Rectal smooth muscle tissue (tissue), 1 donor: ENCODE measurements around the gene GJB5.
"Not testable (repeated sequence)": the region's sequence is repeated elsewhere in the genome, so short reads cannot be mapped to it uniquely, and the experiment has no call there.

Source experiments
- H3K27ac ChIP-seq: one replicate; pipeline ENCODE4 v1.7.0; 2013; ENCODE audit warnings: low read depth, low read length, inconsistent platforms
- H3K27me3 ChIP-seq: one replicate; pipeline ENCODE4 v1.7.0; 2013; ENCODE audit warnings: low read length; ENCODE audit not compliant: control insufficient read depth, insufficient read depth
- H3K36me3 ChIP-seq: one replicate; pipeline ENCODE4 v1.7.0; 2013; ENCODE audit warnings: low read length; ENCODE audit not compliant: control insufficient read depth, insufficient read depth
- H3K4me1 ChIP-seq: one replicate; pipeline ENCODE4 v1.7.0; 2013; ENCODE audit warnings: low read length; ENCODE audit not compliant: control insufficient read depth, insufficient read depth
- H3K4me3 ChIP-seq: one replicate; pipeline ENCODE4 v1.7.0; 2013; ENCODE audit warnings: low read length
- H3K9ac ChIP-seq: one replicate; pipeline ENCODE4 v1.7.0; 2013; ENCODE audit warnings: low read length

GJB5 gene

DNA sequence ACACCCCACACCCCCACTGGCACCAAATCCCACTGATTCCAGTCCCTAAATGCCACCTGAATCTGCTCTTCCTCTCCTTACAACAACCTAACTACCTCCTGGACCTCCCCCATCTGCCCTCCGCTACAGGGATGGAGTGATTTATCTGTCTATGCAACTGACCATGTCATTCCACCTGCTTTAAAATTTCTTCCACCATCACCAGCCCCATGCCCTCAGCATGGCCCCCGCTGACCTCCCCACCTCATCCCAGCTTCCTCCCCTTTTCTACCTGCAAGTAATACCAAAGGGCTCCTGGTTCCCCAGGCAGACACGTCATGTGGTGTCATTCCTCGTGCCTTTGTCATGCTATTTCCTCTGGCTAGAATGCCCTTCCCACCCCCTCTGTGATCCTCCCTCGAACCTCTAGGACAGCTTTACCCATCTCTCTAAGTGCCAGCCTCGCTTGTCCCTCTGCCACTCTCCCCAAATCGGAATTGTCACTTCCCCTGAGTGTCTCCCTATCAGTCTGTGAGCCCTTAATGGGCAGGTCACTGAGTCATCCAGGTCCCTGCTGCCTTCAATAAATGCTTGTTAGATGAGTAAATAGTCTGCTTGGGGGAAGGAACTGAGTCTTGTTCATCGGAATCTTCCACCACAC is 8.4 kb downstream of the GJB5 start:
- Histone ChIP-seq H3K4me1 (no peaks in the 10 kb centered on the region), H3K36me3 (no peaks in the 10 kb centered on the region), H3K27me3 (peaks cover 3% of the 10 kb centered on the region), H3K27ac (no peak overlapping the region), H3K9ac (no peak overlapping the region), H3K4me3 (no peak overlapping the region)

DNA sequence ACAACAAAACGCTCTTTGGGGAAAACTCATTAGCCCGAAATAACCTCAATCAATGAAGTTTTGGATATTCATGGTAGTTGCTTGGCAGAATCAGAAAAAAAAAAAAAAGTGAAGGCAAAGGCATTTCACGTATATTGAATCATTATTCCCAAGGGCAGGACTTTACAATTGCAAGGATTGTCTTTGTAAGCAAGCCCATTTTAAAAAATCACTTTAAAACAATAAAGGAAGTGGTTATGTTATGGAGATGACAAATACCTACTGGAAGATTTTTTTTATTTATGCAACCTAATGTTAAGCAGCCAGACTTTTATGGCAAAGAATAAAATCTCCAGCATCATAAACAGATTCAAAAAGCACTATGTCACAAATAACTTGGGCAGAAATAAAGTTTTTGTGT is 14.0 kb downstream of the GJB5 start:
- H3K4me3 ChIP-seq, result no peak overlapping the region
- no peaks in the 10 kb centered on the region for H3K4me1 ChIP-seq
- no peak overlapping the region for H3K27ac ChIP-seq
- H3K9ac ChIP-seq, result no peak overlapping the region
- H3K27me3 ChIP-seq, result no peaks in the 10 kb centered on the region
- no peaks in the 10 kb centered on the region for H3K36me3 ChIP-seq

DNA sequence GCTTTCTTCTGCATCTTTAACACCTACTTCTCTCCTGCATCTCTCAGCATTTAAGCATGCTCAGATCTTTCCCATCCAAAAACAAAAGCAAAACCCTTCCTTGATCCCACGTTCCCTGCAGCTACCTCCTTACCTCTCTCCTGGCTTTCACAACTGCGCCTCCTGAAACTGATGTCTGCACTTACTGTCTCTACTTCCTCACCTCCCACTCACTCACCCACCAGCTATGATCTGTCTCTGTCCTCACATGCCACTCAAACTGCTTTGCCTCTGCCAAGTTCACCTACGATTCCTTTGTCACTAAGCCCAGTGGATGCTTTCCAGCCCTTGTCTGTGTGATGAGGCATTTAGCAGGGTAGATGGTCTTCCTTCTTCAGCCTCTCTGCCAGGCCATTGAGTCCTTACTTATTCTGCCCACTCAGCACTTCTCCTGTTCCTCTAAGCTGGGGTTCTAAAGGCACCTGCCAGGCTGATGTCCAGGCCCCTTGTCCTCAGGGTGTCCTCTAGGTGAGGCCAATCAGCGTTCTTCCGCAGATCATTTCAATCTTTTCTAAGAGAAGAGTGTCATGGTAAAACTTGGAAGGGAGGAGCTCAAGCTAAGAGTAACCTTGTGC is 16.2 kb downstream of the GJB5 start:
- Histone ChIP-seq H3K9ac (no peak overlapping the region), H3K27ac (no peak overlapping the region), H3K4me3 (no peak overlapping the region), H3K4me1 (no peaks in the 10 kb centered on the region), H3K27me3 (no peaks in the 10 kb centered on the region), H3K36me3 (no peaks in the 10 kb centered on the region)

DNA sequence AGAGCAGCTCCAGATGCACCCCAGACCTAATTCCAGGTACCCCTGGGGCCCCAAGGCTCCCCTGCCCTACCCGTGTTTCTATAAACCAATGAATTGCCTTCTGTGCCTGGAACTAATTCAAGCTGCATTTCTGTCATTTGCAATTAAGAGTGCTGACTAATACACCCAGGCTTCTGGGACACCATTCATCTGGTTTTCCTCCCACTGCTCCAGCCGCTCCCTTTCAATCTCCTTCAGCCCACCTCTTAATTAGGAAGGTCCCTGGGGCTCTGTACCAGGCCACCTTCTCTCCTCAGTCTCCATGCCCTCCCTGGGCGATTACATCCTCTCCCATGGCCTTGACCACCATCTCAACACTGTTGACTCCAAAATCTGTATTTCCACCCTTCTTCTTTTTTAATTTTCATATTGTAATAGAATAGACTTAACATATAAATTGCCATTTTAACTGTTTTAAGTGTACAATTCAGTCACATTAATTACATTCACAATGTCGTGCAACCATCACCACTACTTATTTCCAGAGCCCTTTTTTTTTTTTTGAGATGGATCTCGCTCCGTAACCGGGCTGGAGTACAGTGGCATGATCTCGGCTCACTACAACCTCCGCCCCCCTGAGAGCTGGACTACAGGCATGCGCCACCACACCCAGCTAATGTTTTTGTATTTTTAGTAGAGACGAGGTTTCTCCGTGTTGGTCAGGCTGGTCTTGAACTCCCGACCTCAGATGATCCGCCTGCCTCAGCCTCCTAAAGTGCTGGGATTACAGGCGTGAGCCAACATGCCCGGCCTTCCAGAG is 16.9 kb downstream of the GJB5 start:
- H3K27me3 ChIP-seq, result no peaks in the 10 kb centered on the region
- no peak overlapping the region for H3K27ac ChIP-seq

DNA sequence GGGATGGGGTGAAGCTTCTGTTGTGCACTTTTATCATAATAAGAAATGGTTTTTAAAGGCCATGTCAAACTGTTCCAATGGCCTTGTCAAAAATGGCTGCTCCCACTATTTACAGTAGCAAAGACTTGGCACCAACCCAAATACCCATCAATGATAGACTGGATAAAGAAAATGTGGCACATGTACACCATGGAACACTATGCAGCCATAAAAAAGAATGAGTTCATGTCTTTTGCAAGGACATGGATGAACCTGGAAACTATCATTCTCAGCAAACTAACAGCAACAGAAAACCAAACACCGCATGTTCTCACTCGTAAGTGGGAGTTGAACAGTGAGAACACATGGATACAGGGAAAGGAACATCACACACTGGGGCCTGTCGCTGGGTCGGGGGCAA is 18.3 kb downstream of the GJB5 start:
- not testable (repeated sequence) for H3K36me3 ChIP-seq, H3K9ac ChIP-seq, H3K27me3 ChIP-seq, H3K27ac ChIP-seq, H3K4me1 ChIP-seq, H3K4me3 ChIP-seq

More for the DNA sequence above, 16.9 kb downstream of the GJB5 start:
- H3K4me1 ChIP-seq, result no peaks in the 10 kb centered on the region
- no peaks in the 10 kb centered on the region for H3K36me3 ChIP-seq
- H3K4me3 ChIP-seq, result no peak overlapping the region
- no peak overlapping the region for H3K9ac ChIP-seq

DNA sequence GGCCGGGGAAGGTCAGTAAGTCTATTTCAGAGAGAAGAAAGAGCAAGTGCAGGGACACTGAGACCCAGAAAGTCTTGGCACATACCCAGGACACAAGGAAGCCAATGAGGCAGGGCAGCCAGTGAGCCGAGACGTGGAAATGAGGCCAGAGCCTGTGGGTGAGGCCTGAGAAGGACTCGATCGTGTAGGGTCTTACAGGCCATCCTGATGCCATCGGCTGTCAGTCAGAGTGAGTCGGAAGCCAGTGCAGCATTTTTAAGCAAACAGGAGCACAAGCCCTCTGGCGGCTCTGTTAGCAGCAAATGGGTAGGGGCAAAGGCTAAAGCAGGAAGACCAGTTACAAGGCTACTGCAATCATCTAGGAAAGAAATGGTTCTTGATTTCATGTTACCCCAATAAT is 20.1 kb downstream of the GJB5 start:
- no peaks in the 10 kb centered on the region for H3K36me3 ChIP-seq
- no peak overlapping the region for H3K4me3 ChIP-seq
- no peaks in the 10 kb centered on the region for H3K4me1 ChIP-seq
- no peak overlapping the region for H3K9ac ChIP-seq
- H3K27ac ChIP-seq, result no peak overlapping the region
- H3K27me3 ChIP-seq, result peaks cover 2% of the 10 kb centered on the region

DNA sequence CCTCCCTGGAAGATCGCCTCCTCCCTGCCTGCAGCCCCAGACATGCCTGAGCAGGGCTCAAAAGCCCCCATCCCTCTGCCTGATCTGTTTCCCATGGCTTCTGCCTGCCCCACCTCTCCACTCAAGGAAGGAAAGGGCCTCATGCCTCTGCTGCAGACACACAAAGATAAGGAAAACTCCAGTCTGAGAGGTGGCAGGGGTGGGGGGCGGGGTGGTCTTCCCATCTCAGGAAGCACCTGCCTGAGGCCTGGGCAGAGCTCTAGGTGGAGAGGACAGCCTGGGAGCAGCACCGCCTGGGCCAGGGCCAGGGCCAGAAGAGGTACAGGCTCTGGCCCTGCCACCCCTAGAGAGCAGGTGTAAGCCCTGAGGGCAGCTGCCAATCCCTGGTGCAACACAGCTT is 22.1 kb downstream of the GJB5 start:
- H3K27ac ChIP-seq, result no peak overlapping the region
- no peak overlapping the region for H3K4me3 ChIP-seq
- H3K4me1 ChIP-seq, result peaks cover 2% of the 10 kb centered on the region
- H3K9ac ChIP-seq, result no peak overlapping the region
- no peaks in the 10 kb centered on the region for H3K36me3 ChIP-seq
- peaks cover 9% of the 10 kb centered on the region for H3K27me3 ChIP-seq

DNA sequence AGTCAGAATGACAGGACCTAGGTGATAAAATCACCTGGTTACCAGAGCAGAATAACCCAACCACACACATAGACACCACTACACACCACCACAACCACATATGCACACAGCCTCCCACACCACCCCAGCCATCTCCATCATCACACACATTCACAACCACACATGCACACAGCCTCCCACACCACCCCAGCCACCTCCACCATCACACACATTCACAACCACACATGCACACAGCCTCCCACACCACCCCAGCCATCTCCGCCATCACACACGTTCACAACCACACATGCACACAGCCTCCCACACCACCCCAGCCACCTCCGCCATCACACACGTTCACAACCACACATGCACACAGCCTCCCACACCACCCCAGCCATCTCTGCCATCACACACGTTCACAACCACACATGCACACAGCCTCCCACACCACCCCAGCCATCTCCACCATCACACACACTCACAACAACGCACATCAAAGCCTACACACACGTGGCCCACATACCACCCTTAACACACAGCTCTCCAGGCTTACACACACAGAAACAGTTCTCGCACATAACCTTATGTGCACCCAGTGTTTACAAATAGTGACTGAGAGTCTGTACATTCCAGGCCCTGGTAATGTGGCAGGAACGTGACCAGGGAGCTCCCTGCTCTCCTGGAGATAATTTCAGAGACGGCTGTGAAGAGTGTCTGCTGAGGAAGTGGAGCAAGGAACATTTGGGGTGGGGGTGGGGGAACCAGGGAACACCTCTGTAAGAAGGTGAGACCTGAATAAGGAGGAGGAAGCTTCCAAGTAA is 22.9 kb downstream of the GJB5 start:
- H3K9ac ChIP-seq, result no peak overlapping the region
- H3K36me3 ChIP-seq, result no peaks in the 10 kb centered on the region
- peaks cover 2% of the 10 kb centered on the region for H3K4me1 ChIP-seq
- H3K27ac ChIP-seq, result no peak overlapping the region
- H3K27me3 ChIP-seq, result peaks cover 16% of the 10 kb centered on the region
- no peak overlapping the region for H3K4me3 ChIP-seq

DNA sequence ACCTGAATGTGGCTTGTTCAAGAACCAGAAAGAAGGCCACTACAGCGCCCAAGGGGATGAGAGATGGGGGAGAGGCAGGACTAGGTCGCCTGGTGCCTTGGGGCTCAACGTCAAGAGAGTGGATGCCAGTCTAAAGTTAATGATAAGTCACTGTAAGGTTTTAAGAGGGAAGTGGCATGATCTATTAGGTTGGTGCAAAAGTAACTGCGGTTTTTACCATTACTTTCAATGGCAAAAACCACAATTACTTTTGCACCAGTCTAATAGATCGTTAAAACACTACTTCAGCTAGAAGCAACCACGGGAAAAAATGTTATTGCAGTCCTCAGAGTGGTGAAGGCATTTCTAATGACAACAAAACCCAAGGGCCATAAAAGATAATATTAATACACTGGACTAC is 23.5 kb downstream of the GJB5 start:
- H3K9ac ChIP-seq, result no peak overlapping the region
- peaks cover 16% of the 10 kb centered on the region for H3K27me3 ChIP-seq
- H3K36me3 ChIP-seq, result no peaks in the 10 kb centered on the region
- H3K4me1 ChIP-seq, result peaks cover 2% of the 10 kb centered on the region
- no peak overlapping the region for H3K4me3 ChIP-seq
- no peak overlapping the region for H3K27ac ChIP-seq

DNA sequence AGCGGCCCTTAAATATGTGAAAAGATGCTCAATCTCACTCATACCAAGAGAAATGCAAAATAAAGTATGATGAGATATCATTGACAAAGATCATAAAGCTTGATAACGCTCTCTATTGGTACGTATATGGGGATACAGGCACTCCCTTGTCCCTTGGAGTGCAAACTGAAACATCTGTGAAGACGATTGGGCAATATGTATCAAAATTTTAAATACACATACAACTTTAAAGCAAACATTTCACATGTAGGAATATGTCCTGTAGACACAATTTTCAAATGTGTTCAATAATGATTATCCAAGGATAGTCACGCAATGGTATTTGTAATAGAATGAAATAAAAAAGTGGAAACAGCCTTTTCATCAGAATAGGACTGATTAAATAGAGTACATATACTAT is 24.2 kb downstream of the GJB5 start:
- Histone ChIP-seq H3K4me1 (peaks cover 2% of the 10 kb centered on the region), H3K9ac (no peak overlapping the region), H3K36me3 (no peaks in the 10 kb centered on the region), H3K27ac (no peak overlapping the region), H3K27me3 (peaks cover 16% of the 10 kb centered on the region), H3K4me3 (no peak overlapping the region)

DNA sequence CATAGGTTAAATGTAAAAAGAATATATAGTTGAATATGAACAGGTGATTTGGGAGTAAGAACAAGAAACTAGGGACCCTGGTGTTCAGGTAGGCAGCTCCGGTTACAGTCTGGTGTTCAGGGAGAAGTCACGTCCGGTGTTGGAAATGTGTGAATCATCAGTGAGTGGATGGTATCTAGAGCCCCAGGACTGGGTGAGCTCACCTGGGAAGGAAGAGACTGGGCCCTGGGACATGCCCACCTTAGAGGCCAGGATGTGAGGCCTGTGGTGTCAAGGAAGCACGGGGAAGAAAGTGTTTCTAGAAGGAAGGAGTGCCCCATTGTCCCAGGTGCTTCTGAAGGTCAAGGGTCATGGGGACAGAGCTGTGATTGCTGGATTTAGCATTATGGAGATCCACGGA is 24.7 kb downstream of the GJB5 start:
- peaks cover 16% of the 10 kb centered on the region for H3K27me3 ChIP-seq
- no peak overlapping the region for H3K4me3 ChIP-seq
- H3K36me3 ChIP-seq, result no peaks in the 10 kb centered on the region
- no peak overlapping the region for H3K27ac ChIP-seq
- no peak overlapping the region for H3K9ac ChIP-seq
- peaks cover 2% of the 10 kb centered on the region for H3K4me1 ChIP-seq

DNA sequence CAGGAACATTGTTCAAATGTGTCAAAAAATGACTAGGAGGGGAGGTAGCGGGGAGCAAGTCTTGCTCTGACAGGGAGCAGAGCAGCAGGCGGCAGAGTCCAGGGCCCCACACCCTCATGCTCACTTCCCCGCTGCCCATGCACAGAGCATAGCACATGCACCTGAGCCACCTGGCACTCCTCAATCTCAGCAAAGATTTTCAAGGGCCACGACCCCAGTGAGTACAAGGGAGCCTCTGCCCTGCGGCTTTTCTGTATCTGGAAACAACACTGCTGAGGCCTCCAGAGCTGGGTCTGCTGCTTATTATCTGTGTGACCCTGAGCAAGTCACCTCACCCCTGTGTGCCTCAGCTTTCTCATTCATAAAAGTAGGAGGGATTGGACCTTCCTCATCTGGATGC is 25.1 kb downstream of the GJB5 start:
- no peak overlapping the region for H3K27ac ChIP-seq
- H3K27me3 ChIP-seq, result peaks cover 16% of the 10 kb centered on the region
- no peak overlapping the region for H3K4me3 ChIP-seq
- H3K9ac ChIP-seq, result no peak overlapping the region
- H3K4me1 ChIP-seq, result peaks cover 2% of the 10 kb centered on the region
- H3K36me3 ChIP-seq, result no peaks in the 10 kb centered on the region
